Esophagus muscularis mucosa (tissue), 3 donors: ENCODE measurements around the gene ZNF768.

ENCODE experiments used
- CTCF ChIP-seq, 3 experiments: fragments of 200-600 bp in 2 of 3; fragments of 450-650 bp in 1 of 3; sonication (generic) in 2 of 3; IDR thresholded peaks; one replicate each; pipeline ENCODE4 v1.5.1; 2017 to 2019; ENCODE audit warnings: antibody characterized with exemption in 3 of 3, mild to moderate bottlenecking in 2 of 3, moderate library complexity in 1 of 3
- POLR2A ChIP-seq: fragments of 450-650 bp; IDR thresholded peaks from one replicate; pipeline ENCODE4 v1.6.1; 2017; ENCODE audit warnings: antibody characterized with exemption, moderate library complexity, mild to moderate bottlenecking, low read depth

GRCh38 chr16:30526823-30527634 lies 663 bp upstream of the ZNF768 start:
- TF ChIP-seq CTCF (IDR thresholded peaks at IDR 0.05) (peak in 2 of 3 experiments; percentile 20 to 44), POLR2A (peak; percentile 71)
